Prostate gland (tissue), 2 donors: ENCODE data around the gene HBE1.

ENCODE experiments used
- CTCF ChIP-seq, 4 experiments: fragments of 200-600 bp in 2 of 4; fragments of 450-650 bp in 2 of 4; sonication (generic) in 2 of 4; IDR thresholded peaks; 1 replicate in 3 of 4; 2 replicates in 1 of 4; pipeline ENCODE4 v1.5.1; 2016 to 2019; ENCODE audit warnings: antibody characterized with exemption in 4 of 4, mild to moderate bottlenecking in 2 of 4, moderate library complexity in 2 of 4
- POLR2A ChIP-seq: fragments of 450-650 bp; IDR thresholded peaks from one replicate; pipeline ENCODE4 v1.6.1; 2016; ENCODE audit warnings: antibody characterized with exemption, mild to moderate bottlenecking

DNA sequence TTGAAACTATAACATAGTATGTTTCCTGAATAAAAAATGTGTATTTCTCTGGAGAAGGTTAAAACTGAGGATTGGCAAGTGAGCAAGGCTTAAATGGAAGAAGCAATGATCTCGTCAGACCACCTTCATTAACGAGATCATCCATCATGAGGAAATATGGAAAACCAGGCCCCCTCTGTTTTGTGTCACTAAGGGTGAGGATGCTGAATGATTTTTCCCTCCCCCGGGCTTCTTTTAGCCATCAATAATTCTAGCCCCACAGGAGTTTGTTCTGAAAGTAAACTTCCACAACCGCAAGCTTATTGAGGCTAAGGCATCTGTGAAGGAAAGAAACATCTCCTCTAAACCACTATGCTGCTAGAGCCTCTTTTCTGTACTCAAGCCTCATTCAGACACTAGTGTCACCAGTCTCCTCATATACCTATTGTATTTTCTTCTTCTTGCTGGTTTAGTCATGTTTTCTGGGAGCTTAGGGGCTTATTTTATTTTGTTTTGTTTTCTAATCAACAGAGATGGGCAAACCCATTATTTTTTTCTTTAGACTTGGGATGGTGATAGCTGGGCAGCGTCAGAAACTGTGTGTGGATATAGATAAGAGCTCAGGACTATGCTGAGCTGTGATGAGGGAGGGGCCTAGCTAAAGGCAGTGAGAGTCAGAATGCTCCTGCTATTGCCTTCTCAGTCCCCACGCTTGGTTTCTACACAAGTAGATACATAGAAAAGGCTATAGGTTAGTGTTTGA lies 5.8 kb upstream of the HBE1 start:
- TF ChIP-seq POLR2A: no peak
- TF ChIP-seq CTCF (IDR thresholded peaks at IDR 0.05): no peak
